ENCODE data around the gene DCAF8. TPM values are rescaled to one million over a fixed set of nuclear protein-coding genes. Genes with fewer than 3 reads are reported as not detected.

The DCAF8 gene
- total RNA-seq, 1 donor from 2014 or later = 69.4 TPM

DNA sequence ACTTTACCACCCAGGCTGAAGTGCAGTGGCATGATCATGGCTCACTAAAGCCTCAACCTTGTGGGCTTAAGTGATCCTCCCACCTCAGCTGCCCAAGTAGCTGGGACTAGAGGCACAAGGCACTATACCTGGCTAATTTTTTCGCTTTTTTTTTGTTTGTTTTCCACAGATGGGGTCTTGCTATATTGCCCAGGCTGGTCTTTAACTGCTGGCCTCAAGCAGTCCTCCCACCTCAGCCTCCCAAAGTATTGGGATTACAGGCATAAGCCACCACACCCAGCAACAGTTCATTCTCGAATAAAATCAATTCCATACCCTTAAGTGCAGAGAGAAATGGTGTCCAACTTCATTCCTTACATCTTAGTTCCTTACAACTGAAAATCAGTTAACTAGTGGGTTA lies 24.8 kb downstream of the DCAF8 start:
- Histone ChIP-seq H3K4me3 (ENCODE audit: low read depth, low read length) (no peak overlapping the region), H3K36me3 (ENCODE audit: control insufficient read depth, insufficient read depth, low read length) (peaks cover 1% of the 10 kb centered on the region), H3K27me3 (ENCODE audit: control insufficient read depth, insufficient read depth, low read length) (no peaks in the 10 kb centered on the region)
- TF ChIP-seq, protein P1, sequence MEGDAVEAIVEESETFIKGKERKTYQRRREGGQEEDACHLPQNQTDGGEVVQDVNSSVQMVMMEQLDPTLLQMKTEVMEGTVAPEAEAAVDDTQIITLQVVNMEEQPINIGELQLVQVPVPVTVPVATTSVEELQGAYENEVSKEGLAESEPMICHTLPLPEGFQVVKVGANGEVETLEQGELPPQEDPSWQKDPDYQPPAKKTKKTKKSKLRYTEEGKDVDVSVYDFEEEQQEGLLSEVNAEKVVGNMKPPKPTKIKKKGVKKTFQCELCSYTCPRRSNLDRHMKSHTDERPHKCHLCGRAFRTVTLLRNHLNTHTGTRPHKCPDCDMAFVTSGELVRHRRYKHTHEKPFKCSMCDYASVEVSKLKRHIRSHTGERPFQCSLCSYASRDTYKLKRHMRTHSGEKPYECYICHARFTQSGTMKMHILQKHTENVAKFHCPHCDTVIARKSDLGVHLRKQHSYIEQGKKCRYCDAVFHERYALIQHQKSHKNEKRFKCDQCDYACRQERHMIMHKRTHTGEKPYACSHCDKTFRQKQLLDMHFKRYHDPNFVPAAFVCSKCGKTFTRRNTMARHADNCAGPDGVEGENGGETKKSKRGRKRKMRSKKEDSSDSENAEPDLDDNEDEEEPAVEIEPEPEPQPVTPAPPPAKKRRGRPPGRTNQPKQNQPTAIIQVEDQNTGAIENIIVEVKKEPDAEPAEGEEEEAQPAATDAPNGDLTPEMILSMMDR (IDR thresholded peaks at IDR 0.05; ENCODE audit: insufficient read depth, low read length, poor library complexity, severe bottlenecking) = no peak
- no peak for DNase-seq (ENCODE audit: low read depth)

DNA sequence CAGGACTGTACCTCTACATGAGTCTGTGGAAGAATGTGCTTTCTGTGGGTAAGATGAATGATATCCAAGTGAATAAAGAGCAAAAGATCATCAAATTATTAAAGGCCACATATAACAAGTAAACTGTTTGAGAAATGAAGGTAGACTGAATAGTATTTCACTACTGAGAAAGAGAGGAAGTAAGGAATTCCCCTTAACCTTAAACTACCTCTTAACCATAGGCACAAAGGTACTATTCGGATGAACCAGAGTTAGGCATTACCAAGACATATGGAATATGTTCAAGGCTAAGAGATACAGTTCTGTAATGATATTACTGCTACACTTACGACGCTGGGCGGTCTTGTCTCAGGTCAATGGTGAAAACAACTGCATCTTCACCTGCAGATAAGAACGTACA lies 25.5 kb downstream of the DCAF8 start:
- H3K36me3 ChIP-seq (ENCODE audit: control insufficient read depth, insufficient read depth, low read length) = peaks cover 1% of the 10 kb centered on the region
- TF ChIP-seq, protein P1 (IDR thresholded peaks at IDR 0.05; ENCODE audit: insufficient read depth, low read length, poor library complexity, severe bottlenecking) = no peak

DNA sequence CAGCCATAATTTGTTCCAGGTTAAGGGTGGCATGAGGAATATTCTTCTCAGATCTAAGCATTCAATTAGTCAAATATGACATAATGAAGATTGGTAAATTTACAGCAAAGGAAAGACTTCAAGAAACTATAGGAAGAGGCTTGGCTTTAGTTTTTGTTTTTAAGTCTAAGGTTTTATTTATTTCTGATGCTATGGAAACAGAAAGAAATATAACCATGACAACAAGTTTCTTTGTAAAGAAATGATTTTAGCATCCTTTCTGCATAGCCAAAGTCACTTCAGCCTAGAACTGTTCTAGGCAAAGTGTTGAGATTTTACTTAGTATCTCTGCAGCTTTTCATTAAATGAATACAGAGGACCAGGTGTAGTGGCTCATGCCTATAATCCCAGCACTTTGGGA lies 29.4 kb downstream of the DCAF8 start:
- DNase-seq (ENCODE audit: low read depth) = no peak
- no peak overlapping the region for H3K4me3 ChIP-seq (ENCODE audit: low read depth, low read length)
- H3K36me3 ChIP-seq (ENCODE audit: control insufficient read depth, insufficient read depth, low read length) = no peaks in the 10 kb centered on the region
- no peaks in the 10 kb centered on the region for H3K27me3 ChIP-seq (ENCODE audit: control insufficient read depth, insufficient read depth, low read length)
- TF ChIP-seq, protein P1 (IDR thresholded peaks at IDR 0.05; ENCODE audit: insufficient read depth, low read length, poor library complexity, severe bottlenecking) = no peak

More for the DNA sequence above, 25.5 kb downstream of the DCAF8 start:
- DNase-seq (ENCODE audit: low read depth) = no peak
- Histone ChIP-seq H3K27me3 (ENCODE audit: control insufficient read depth, insufficient read depth, low read length) (no peaks in the 10 kb centered on the region), H3K4me3 (ENCODE audit: low read depth, low read length) (no peak overlapping the region)

DNA sequence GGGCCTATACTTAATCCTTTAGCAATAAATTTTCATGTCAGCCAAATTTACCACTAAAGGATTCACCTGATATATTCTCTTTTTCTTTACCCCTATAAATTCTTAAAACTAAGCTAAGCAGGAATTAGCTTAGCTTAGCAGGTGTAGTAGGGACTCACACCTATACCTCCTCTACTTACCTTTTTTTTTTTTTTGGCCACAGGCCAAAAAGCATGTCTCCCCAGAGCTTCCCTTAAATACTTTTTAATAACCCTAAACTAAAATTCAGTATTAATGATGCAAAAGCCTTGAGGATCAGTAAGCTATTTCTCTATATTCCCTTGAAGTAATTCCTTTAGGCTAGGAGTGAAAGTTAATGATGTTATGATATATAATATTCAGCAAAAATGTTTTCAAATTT lies 33.9 kb downstream of the DCAF8 start:
- no peak for DNase-seq (ENCODE audit: low read depth)
- H3K27me3 ChIP-seq (ENCODE audit: control insufficient read depth, insufficient read depth, low read length) = no peaks in the 10 kb centered on the region
- TF ChIP-seq, protein P1 (IDR thresholded peaks at IDR 0.05; ENCODE audit: insufficient read depth, low read length, poor library complexity, severe bottlenecking) = no peak
- peaks cover 1% of the 10 kb centered on the region for H3K36me3 ChIP-seq (ENCODE audit: control insufficient read depth, insufficient read depth, low read length)
- H3K4me3 ChIP-seq (ENCODE audit: low read depth, low read length) = no peak overlapping the region

DNA sequence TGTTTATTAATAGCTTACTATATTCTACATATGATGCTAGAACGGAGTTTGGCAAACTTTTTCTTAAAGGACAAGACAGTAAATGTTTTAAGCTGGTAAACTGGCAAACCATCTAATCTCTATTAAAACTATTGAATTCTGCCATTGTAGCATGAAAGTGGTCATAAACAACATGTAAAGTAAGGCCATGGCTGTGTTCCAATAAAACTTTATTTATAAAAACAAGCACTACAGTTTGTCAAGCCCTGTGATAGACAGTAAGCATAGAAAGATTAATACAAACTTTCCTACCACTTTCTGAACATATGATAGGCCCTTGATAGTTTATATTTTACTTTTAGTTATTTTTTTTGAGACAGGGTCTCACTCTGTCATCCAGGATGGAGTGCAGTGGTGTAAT lies 34.8 kb downstream of the DCAF8 start:
- Histone ChIP-seq H3K36me3 (ENCODE audit: control insufficient read depth, insufficient read depth, low read length) (peaks cover 1% of the 10 kb centered on the region), H3K4me3 (ENCODE audit: low read depth, low read length) (no peak overlapping the region), H3K27me3 (ENCODE audit: control insufficient read depth, insufficient read depth, low read length) (no peaks in the 10 kb centered on the region)
- TF ChIP-seq, protein P1 (IDR thresholded peaks at IDR 0.05; ENCODE audit: insufficient read depth, low read length, poor library complexity, severe bottlenecking) = no peak
- DNase-seq (ENCODE audit: low read depth) = no peak

DNA sequence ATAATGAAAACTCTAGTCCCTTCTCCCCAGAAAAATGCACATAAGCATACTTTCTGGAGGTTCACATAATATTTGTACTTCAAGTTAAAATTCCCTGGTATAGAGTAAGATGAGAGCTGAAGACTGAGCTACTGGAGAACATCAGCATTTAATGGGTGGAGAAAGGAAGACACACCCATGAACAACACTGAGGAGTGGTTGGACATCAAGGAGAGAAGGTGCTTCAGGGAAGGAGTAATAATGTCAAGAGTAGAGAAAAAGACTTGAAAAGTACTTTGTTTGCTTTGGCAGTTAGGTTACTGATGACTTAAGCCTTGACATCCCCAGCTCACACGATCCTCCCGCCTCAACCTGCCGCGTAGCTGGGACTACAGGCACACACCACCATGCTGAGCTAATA lies 35.3 kb downstream of the DCAF8 start:
- no peaks in the 10 kb centered on the region for H3K27me3 ChIP-seq (ENCODE audit: control insufficient read depth, insufficient read depth, low read length)
- no peak for DNase-seq (ENCODE audit: low read depth)
- no peak overlapping the region for H3K4me3 ChIP-seq (ENCODE audit: low read depth, low read length)
- TF ChIP-seq, protein P1 (IDR thresholded peaks at IDR 0.05; ENCODE audit: insufficient read depth, low read length, poor library complexity, severe bottlenecking) = no peak
- peaks cover 1% of the 10 kb centered on the region for H3K36me3 ChIP-seq (ENCODE audit: control insufficient read depth, insufficient read depth, low read length)

Measured in kidney epithelial cell (primary cell).